Muscle layer of duodenum (tissue), 2 donors: ENCODE measurements around the gene COPS7A.
"Not testable (repeated sequence)": the region's sequence is repeated elsewhere in the genome, so short reads cannot be mapped to it uniquely, and the experiment has no call there.

Experiments used
- H3K27ac ChIP-seq: one replicate; pipeline ENCODE4 v1.7.0; 2013; ENCODE audit warnings: mild to moderate bottlenecking, low read length
- H3K27me3 ChIP-seq: one replicate; pipeline ENCODE4 v1.7.0; 2013; ENCODE audit warnings: low read depth, mild to moderate bottlenecking, control low read depth, low read length
- H3K36me3 ChIP-seq, 2 donors: one replicate each; pipeline ENCODE4 v1.7.0; 2013; ENCODE audit warnings: low read length in 2 of 2, control low read depth in 1 of 2, mild to moderate bottlenecking in 1 of 2; ENCODE audit not compliant: insufficient read depth in 2 of 2, control insufficient read depth in 1 of 2
- H3K4me1 ChIP-seq, 2 donors: one replicate each; pipeline ENCODE4 v1.7.0; 2013; ENCODE audit warnings: low read length in 2 of 2, mild to moderate bottlenecking in 2 of 2, control low read depth in 1 of 2, moderate library complexity in 1 of 2; ENCODE audit not compliant: insufficient read depth in 2 of 2, control insufficient read depth in 1 of 2
- H3K4me3 ChIP-seq, 2 donors: one replicate each; pipeline ENCODE4 v1.7.0; 2013; ENCODE audit warnings: low read length in 2 of 2, low read depth in 1 of 2, mild to moderate bottlenecking in 1 of 2
- H3K9me3 ChIP-seq, 2 donors: one replicate each; pipeline ENCODE4 v1.7.0; 2013; ENCODE audit warnings: low read length in 2 of 2, control low read depth in 1 of 2, mild to moderate bottlenecking in 1 of 2; ENCODE audit not compliant: control insufficient read depth in 1 of 2
- donor health status: healthy.

Gene COPS7A

GRCh38 chr12:6736754-6737153, 12.9 kb downstream of the COPS7A start:
- Histone ChIP-seq H3K4me3 (no peak overlapping the region), H3K4me1 (peaks cover 0 to 7% of the 10 kb centered on the region in 2 donors), H3K9me3 (no peaks in the 10 kb centered on the region), H3K27ac (no peak overlapping the region), H3K36me3 (peaks cover 10 to 16% of the 10 kb centered on the region in 2 donors), H3K27me3 (no peaks in the 10 kb centered on the region)

- H3K9me3 ChIP-seq, H3K27me3 ChIP-seq, H3K27ac ChIP-seq, H3K4me3 ChIP-seq, H3K4me1 ChIP-seq: not testable (repeated sequence)
- H3K36me3 ChIP-seq, result peaks cover 10 to 12% of the 10 kb centered on the region in 2 donors
Observed at GRCh38 chr12:6742080-6742479, 18.2 kb downstream of the COPS7A start.

- no peaks in the 10 kb centered on the region for H3K27me3 ChIP-seq
- no peaks in the 10 kb centered on the region for H3K9me3 ChIP-seq
- H3K27ac ChIP-seq, result no peak overlapping the region
- no peaks in the 10 kb centered on the region for H3K4me1 ChIP-seq
- no peak overlapping the region for H3K4me3 ChIP-seq
- H3K36me3 ChIP-seq, result peaks cover 18 to 19% of the 10 kb centered on the region in 2 donors
Observed at GRCh38 chr12:6742834-6743233, 19.0 kb downstream of the COPS7A start.

GRCh38 chr12:6743300-6743699, 19.5 kb downstream of the COPS7A start:
- not testable (repeated sequence) for H3K27ac ChIP-seq, H3K27me3 ChIP-seq, H3K4me1 ChIP-seq, H3K9me3 ChIP-seq, H3K4me3 ChIP-seq
- peaks cover 23 to 24% of the 10 kb centered on the region in 2 donors for H3K36me3 ChIP-seq

GRCh38 chr12:6745741-6746525, 22.1 kb downstream of the COPS7A start:
- peaks cover 36 to 50% of the 10 kb centered on the region in 2 donors for H3K36me3 ChIP-seq
- H3K27me3 ChIP-seq, result no peaks in the 10 kb centered on the region
- H3K4me1 ChIP-seq, result no peaks in the 10 kb centered on the region
- H3K27ac ChIP-seq, result peak overlapping the region; percentile 54
- no peaks in the 10 kb centered on the region for H3K9me3 ChIP-seq
- H3K4me3 ChIP-seq, result no peak overlapping the region

GRCh38 chr12:6747216-6747615, 23.4 kb downstream of the COPS7A start:
- Histone ChIP-seq H3K9me3 (no peaks in the 10 kb centered on the region), H3K27me3 (no peaks in the 10 kb centered on the region), H3K4me3 (no peak overlapping the region), H3K36me3 (peaks cover 36 to 58% of the 10 kb centered on the region in 2 donors), H3K27ac (no peak overlapping the region), H3K4me1 (peaks cover 6 to 11% of the 10 kb centered on the region in 2 donors)

GRCh38 chr12:6748761-6749160, 24.9 kb downstream of the COPS7A start:
- Histone ChIP-seq H3K4me3 (no peak overlapping the region), H3K36me3 (peaks cover 36 to 65% of the 10 kb centered on the region in 2 donors), H3K9me3 (no peaks in the 10 kb centered on the region), H3K27me3 (no peaks in the 10 kb centered on the region), H3K27ac (no peak overlapping the region), H3K4me1 (peaks cover 7 to 14% of the 10 kb centered on the region in 2 donors)

- Histone ChIP-seq H3K36me3 (peaks cover 36 to 65% of the 10 kb centered on the region in 2 donors), H3K4me3 (no peak overlapping the region), H3K27me3 (no peaks in the 10 kb centered on the region), H3K9me3 (no peaks in the 10 kb centered on the region), H3K27ac (no peak overlapping the region), H3K4me1 (peaks cover 11 to 16% of the 10 kb centered on the region in 2 donors)
Observed at GRCh38 chr12:6750506-6750905, 26.7 kb downstream of the COPS7A start.

GRCh38 chr12:6751767-6752166, 27.9 kb downstream of the COPS7A start:
- H3K4me3 ChIP-seq, result peak overlapping the region; percentile 62 to 90
- H3K36me3 ChIP-seq, result peaks cover 29 to 56% of the 10 kb centered on the region in 2 donors
- peak overlapping the region; percentile 99 for H3K27ac ChIP-seq

GRCh38 chr12:6752167-6752920, 28.5 kb downstream of the COPS7A start:
- Histone ChIP-seq H3K36me3 (peaks cover 23 to 51% of the 10 kb centered on the region in 2 donors), H3K9me3 (no peaks in the 10 kb centered on the region), H3K4me3 (peak overlapping the region; percentile 62 to 90), H3K27ac (peak overlapping the region; percentile 99), H3K27me3 (no peaks in the 10 kb centered on the region), H3K4me1 (peaks cover 11 to 16% of the 10 kb centered on the region in 2 donors)

More at GRCh38 chr12:6751767-6752166, 27.9 kb downstream of the COPS7A start:
- no peaks in the 10 kb centered on the region for H3K9me3 ChIP-seq
- H3K27me3 ChIP-seq, result no peaks in the 10 kb centered on the region
- H3K4me1 ChIP-seq, result peaks cover 11 to 16% of the 10 kb centered on the region in 2 donors

- Histone ChIP-seq H3K36me3 (peaks cover 15 to 43% of the 10 kb centered on the region in 2 donors), H3K27me3 (no peaks in the 10 kb centered on the region), H3K4me3 (peak within 1 kb of the TSS; percentile 62 to 90), H3K4me1 (peaks cover 11 to 16% of the 10 kb centered on the region in 2 donors), H3K27ac (peak within 1 kb of the TSS; percentile 99), H3K9me3 (no peaks in the 10 kb centered on the region)
Observed at GRCh38 chr12:6752921-6753771, 29.3 kb downstream of the COPS7A start, which contains the start of gene MLF2. Gene MLF2 (minus strand): TSS chr12:6753141. CDS start chr12:6752334, 807 bp downstream.
